Measurements from ENCODE around the gene ZNF274.

- TF ChIP-seq CTCF (IDR thresholded peaks at IDR 0.05) (no peak), POLR2A (IDR thresholded peaks at IDR 0.05) (no peak)
Observed at GRCh38 chr19:58170860-58171259, 12.0 kb upstream of the ZNF274 start.
